NOMO-1 treated with DMSO at 0.1 percent for 48 hours (cell line): Measurements from ENCODE around the gene CEMP1.
A peak's percentile ranks its signal among the peaks of the same experiment; 100 is the strongest.

Source experiments
- DNase-seq: peaks from one replicate; lab custom pipeline; 2025; ENCODE audit not compliant: unreplicated experiment; lab: John Stamatoyannopoulos, UW

CEMP1 gene

DNA sequence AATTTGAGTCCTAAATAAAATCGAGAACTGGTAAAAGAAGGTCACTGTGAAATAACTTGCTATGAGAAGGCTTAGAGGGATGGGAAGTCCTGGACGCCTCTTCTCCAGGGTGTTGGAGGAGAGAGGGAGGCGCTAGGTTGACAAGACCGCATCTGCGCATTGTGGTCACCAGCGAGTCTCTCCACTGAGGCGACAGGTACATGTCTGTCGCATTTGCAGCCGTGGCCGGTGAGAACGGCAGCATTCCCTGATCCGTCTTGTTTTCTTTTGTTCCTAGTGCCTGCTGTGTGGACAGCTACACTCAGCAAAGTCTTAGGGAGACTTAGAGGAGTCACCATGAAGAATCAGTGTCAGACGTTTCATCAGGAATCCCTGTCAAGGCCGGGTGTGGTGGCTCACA, 25.5 kb downstream of the CEMP1 start:
- no peak for DNase-seq

DNA sequence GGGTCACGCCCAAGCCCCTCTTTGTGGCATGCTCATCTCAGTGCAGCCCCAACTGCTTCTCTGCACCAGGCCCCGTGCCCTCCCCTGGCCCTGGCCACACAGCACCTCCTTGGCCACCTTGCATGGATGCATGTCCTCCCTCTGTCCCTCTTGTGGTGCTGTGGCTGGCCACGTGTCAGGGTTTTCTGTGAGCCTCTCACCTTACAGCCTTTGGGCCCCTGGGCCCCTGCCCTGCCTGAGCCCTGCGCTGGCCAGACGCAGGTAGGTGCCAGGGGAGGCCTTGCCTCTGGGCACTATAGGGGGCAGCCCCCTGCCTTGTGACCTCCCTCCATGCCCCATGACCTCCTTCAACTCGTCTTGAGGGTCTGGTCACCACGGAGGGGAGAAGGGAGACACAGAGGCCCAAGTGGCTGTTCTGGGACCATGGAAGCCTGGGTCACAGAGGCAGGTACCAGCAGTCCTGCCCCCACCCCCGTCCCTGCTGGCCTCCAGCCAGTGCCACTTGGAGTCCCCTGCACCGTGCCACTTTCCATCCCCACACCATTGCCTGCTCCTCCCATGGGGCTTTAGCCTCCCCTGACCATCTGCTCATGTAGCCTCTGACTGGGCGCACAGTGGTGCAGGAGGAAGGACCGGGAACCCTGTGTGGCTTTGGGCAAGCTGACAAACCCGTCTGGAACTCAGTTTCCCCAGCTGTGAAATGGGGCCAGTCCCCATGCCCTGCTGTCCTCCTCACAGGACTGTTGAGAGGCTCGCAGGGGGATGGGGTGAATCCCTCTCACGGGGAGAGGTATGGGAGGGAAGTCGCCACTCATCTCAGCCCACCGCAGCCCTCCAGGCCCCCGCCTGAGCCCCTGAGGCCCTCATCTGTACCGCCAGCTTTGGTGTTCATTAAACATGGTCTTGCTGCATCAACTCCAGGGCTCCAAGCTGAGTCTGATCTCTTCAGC, 29.0 kb downstream of the CEMP1 start:
- no peak for DNase-seq

DNA sequence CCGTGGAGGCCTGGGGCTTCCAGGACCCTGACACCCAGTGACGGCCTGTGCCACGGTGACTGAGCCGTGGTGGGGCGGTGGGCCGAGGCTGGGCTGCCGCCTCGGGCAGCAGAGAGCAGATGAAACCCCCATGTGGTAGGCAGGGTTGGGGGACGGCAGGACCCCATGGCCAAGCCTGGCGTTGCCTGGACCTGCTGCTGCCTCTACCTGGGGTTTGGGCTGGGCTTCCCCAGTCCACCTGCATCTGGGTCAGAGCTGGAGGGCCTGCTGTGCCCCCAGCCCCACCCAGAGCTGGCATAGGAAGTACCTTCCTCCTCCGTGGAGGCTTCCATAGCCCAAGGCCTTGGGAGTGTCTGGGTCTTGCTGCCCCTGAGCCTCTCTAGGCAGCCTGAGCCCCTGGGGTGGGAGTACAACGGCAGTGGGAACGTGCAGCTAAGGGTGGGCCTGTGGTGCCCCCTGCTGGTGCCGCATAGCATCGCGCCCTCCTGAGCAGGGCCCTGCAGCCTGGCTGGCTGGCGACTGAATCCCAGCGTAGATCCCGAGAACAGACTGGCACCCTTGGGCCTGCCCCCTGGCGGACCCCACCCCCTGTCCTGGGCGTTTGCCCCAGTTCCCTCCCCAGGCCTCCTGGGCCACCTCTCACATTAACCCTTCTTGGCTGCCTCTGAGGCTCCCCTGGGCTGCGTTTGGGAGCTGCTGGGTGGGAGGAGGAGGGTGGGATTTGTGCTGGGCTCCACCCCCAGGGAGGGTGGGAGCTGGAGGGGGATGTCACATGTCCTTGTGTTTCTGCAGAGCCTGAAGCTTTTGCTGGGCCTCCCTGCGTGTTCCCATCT, 30.1 kb downstream of the CEMP1 start:
- peak; percentile 70 for DNase-seq

DNA sequence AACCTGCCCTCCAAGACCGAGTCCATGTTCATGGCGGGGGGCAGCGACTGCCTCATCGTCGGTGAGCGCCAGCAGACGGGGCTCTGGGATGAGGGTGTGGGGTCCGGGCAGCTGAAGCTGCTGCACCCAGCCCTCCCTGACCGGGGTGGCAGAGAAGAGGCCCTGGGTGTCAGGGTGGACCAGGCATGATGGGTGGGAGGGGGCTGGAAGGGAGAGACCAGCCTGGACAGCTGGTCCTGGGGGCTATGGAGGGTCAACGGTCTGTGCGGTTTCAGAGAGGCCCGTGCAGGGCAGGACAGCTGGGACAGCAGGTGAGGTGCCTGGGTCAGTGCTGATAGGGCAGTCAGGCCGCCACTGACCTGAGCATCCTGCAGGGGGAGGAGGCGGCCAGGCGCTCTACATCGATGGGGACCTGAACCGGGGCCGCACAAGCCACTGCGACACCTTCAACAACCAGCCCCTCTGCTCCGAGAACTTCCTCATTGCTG, 30.7 kb downstream of the CEMP1 start:
- no peak for DNase-seq

DNA sequence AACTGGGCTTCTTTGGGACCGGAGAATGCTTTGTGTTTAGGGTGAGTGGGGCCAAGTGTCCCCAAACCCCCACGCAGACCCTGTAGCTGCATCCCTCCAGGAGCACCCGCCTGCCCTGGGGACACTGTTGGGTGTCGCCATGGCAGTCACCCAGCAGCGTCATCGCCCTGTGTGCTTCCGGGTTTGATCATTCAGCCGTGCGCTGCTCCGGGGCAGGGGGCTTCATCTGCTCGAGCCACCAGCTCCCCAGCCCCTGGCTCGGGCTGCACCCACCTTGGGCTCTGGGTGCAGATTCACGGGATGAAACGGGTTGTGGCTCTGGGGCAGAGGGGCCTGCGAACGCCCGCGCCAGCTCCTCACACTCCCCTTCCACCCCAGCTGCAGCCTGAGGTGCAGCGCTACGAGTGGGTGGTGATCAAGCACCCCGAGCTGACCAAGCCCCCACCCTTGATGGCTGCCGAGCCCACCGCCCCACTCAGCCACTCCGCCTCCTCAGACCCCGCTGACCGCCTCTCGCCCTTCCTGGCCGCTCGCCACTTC, 31.2 kb downstream of the CEMP1 start:
- DNase-seq: no peak

DNA sequence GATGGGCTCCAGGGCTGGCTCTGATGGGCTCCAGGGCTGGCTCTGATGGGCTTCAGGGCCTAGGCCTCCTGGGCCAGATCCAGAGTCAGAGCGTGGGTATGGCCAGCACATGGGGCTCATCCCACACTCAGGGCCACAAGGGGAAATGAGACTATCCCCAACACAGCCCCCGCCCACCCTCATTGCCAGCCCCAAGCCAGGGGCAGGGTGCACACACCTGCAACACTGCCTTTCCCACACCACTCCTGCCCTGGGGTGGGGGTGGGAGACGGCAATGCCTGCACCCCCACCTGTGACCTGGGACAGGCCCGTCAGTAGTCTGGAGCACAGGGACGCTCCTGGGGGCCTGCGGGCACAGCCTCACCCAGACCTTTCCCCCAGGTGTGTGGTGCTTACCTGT, 31.8 kb downstream of the CEMP1 start:
- no peak for DNase-seq

DNA sequence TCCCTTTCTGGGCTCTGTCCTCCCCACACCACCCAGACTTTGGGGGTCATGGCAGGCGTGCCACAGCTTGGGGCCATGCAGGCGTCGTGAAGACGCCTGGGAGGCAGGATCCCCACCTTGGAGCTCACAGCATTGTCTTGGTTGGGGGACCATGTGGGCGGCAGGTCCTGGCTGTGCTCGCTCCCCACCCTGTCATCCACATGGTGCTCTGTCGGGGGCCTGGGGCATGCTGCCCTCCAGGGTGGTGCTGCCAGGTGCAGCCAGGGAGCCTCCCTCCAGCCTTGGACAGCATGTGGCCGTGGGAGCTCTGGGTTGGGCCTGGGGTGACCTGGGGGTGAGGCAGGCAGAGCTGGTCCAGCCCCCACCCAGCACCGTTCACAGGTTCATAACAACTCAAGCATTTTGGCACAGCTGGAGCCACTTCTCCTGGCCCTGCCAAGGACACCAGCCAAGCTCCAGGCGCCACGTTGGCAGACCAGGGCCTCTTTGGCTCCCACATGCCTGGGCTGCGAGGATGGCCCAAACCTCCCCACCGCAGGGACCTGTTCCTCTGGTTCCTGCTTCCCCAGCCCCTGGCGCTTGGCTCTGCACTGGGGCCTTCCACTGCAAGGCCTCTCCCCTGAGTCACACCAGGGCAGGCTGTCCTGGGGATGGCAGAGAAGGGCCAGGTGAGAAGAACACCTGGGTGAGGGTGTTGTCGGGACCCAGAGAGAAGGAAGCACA, 32.5 kb downstream of the CEMP1 start:
- DNase-seq: no peak

DNA sequence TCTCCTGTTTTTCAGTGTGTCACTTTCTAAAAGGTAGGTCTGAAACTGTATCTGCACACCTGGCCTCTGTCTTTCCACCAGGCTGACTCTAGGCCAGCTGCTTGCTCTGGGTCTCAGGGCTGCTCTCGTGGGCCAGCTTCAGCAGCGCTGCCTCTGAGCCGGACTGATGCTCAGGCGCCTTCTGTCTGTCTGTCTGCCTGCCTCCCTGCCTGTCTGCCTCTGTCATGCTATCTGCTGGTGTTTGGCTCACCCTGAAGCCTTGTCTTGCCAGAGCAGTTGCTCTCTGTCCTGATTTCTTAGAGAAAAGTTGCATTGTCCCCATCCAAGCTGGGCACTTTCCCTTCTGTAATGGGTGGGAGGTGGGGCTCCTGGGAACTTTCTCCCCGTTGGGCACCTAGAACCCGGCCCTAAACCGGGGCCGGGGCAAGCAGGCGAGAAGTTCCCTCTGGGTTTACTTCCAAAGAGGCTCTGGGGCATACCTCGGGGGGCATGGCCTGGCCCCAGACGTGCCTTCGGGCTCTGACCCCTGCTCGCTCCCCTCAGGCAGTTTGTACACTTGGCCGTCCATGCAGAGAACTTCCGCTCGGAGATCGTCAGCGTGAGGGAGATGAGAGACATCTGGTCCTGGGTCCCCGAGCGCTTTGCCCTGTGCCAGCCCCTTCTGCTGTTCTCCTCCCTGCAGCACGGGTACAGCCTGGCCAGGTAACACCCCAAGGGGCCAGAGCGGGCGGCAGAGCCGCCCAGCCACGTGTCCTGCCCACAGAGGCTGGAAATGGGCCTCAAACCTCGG, 33.3 kb downstream of the CEMP1 start:
- no peak for DNase-seq

DNA sequence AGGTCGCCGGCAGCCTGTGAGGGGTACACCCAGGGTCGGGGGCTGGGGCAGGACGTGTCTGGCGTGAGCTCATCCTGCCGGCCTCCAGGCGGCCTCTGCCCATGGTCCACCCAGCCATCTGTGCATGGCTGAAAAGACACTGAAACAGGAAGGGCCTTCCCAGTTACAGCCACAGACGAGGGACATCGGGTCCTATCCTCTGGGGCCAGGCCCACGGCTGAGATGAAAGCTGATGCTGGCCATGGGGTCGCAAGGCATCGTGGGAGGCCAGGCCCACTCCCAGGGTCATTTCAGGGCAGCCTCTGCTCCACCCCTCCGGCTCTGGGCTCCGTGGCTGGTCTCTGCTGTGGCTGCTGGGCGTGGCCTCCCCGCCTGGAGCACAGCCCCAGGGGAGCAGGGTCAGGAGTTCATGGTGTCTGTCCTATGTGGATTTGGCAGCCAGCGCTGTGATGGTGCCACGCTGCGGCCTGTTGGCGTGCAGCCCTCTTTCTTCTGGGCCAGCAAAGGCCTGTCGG, 34.0 kb downstream of the CEMP1 start:
- no peak for DNase-seq

DNA sequence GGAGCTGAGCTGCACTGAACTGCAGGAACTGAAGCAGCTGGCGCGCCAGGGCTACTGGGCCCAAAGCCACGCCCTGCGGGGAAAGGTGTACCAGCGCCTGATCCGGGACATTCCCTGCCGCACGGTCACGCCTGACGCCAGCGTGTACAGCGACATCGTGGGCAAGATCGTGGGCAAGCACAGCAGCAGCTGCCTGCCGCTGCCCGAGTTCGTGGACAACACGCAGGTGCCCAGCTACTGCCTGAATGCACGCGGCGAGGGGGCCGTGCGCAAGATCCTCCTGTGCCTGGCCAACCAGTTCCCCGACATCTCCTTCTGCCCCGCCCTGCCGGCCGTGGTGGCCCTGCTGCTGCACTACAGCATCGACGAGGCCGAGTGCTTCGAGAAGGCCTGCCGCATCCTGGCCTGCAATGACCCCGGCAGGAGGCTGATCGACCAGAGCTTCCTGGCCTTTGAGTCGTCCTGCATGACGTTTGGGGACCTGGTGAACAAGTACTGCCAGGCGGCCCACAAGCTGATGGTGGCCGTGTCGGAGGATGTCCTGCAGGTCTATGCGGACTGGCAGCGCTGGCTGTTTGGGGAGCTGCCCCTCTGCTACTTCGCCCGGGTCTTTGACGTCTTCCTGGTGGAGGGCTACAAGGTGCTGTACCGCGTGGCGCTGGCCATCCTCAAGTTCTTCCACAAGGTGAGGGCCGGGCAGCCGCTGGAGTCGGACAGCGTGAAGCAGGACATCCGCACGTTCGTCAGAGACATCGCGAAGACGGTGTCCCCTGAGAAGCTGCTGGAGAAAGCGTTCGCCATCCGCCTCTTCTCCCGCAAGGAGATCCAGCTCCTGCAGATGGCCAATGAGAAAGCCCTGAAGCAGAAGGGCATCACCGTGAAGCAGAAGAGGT, 34.7 kb downstream of the CEMP1 start:
- no peak for DNase-seq

DNA sequence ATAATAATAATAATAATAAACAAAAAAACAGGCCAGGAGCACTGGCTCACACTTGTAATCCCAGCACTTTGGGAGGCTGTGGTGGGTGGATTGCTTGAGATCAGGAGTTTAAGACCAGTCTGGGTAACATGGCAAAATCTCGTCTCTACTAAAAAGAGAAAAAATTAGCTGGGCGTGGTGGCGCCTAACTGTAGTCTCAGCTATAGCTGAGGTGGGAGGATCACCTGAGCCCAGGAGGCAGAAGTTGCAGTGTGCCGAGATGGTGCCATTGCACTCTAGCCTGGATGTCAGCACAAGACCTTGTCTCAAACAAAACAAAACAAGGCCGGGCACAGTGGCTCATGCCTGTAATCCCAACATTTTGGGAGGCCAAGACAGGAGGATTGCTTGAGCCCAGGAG, 36.2 kb downstream of the CEMP1 start:
- DNase-seq: no peak

DNA sequence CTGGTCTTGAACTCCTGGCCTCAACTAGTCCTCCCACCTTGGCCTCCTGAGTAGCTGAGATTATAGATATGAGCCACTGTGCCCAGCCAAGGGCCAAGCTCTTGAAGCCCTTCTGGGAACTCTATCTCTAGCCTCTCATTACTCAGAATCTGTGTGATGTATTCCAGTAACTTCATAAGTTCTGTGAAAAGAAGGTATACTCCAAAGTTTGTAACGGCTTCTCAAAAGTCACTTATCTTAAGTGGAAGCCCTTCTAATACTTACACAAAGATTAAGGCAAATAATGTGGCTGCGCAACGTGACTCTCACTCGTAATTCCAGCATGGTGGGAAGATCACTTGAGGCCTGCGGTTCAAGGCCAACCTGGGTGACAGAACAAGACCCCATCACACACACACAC, 36.6 kb downstream of the CEMP1 start:
- DNase-seq: no peak

DNA sequence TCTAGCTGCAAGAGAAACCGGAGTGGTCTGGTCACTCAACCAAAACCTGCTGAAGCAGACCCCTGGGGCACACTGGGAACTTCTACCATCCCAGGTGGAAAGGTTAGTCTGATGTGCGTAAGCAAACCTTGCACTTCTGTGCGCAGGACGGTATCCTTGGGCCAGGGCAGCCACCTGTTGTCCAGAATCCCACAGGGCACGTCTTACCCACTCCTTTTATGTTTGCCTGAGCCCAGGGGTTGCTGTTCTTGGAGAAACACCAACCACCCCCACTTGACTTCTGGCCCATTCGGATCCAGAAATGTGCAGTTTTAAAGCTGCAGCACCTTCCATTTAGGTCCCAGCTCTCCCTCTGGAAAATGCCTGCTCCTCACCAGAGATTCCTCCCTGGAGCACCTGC, 37.6 kb downstream of the CEMP1 start:
- DNase-seq: no peak

DNA sequence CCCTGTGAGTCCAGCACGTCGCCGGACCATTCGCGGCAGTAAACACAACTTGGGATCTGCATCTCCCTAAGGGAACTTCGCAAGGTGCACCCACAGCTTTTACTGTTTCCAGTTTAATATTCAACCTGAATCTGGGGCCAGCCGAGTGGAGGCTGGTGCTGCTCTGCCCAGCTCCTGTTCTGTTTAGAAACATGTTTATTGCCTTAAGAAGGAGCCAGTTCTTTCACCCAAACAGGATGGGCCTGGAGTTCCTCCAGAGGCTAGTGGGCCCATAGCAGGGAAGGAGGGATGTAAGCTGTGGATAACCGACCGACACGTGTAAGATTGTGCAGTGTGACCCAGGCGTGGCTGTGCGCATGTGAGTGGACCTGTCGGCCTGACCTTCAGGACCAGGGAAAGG, 38.9 kb downstream of the CEMP1 start:
- no peak for DNase-seq

DNA sequence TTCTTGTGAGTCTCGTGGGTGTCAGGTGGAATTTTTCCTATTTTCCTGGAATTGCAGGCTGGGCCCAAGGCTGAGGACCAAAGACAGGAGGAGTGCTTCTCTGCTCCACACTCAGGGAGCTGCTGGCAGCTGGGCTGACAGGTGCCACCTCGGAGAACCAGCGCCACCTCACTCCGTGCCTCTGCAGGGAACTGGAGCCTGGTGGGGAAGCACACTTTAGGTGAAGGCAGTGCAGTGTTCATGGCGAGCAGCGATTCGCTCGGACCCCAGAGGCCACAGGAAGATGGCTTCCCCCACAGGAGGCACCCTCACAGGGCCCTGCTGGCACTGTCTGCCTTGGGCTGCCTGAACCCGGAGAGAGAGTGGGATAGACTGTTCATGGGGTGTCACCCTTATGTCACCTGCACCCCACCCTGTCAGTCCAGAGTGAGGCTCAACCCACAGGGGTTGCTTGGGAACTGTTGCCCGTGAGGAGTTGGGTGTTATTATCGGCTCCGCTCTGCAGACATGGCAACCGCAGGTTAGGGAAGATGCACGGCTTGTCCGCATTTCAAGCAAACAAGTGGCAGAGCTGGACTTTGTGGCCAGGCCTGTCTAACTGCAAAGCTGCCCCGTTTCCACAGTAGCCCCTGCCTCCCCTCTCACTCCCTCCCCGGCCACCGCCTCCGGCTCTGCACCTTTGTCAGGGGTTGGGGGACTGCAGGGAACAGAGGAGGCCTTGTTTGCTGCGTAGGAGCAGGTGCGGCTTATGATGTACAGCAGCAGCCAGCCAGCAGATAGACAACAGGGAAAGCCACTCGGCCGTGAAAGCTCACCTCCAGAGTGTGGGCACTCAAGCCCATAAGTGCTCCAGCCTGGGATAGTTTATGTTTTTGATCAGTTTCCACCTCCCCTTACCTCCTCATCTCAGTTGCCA, 40.8 kb downstream of the CEMP1 start:
- DNase-seq: no peak

DNA sequence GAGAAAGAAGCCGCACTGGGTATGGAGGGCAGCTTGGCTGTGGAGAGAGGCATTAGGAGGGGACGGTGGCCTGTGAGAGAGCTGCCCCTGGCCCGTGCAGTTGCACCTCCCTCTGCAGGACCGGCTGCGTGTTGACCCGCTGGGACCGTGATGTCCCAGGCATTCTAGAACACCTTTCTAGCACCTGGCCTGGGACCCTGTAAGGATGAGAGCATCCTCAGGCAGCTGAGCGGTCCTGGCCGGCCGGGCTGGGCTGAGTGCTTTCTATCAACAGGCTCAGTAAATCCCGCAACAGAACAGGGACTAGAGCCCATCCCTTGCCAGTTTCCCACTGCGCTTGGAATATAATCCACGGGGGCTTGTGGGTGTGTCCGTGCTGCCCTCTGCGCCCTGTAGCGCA, 41.6 kb downstream of the CEMP1 start:
- DNase-seq: no peak

DNA sequence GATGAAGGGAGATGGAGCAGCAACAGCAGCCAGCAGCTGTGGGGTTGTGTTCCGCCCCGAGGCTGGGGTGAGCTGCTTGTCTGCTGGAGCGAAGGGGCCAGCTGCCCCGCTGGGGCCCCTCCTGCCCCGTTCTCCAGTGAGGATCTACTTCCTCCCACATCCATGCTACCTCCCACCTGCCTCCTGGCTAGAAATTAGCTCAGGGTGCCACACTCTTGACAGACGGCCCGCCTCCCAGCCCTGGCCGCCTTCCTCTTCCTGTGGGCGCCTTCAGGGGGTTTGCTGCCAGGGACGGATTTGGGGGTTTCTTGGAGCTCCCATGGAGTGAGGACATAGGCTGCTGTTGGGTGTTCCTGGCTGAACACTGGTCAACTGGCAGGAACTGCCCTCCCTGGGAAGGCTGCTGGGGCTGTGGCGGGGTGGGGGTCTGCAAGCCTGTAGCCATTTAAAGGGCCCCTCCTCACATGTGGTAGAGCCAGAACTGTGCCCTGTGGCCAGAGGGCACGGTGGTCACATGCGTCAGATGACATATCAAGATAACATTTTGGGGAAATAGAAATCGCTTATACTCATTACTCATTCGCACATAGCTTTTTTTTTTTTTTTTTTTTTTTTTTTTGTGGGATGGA, 43.2 kb downstream of the CEMP1 start:
- no peak for DNase-seq

DNA sequence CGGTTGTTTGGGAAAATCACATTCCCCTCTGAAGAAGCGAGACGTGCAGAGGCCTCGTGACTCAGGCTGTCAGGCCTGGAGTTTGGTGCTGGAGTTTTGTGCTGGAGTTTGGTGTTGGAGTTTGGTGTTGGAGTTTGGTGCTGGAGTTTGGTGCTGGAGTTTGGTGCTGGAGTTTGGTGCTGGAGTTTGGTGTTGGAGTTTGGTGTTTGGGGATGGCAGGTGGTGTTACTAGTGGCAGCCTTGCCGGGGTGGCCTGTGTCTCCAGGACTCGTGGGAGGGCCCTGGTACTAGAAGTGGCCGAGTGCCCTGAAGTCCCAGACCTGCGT, 43.7 kb downstream of the CEMP1 start:
- no peak for DNase-seq
